ENCODE measurements around the gene TMEM42. TPM values are rescaled to one million over a fixed set of nuclear protein-coding genes. Genes with fewer than 3 reads are reported as not detected.
A peak's percentile ranks its signal among the peaks of the same experiment; 100 is the strongest.

The TMEM42 gene
- total and polyA plus RNA-seq, 9 of the 15 experiments (the other 6 are each of a cell fraction or from before 2014, with no cell fraction given) = 0.53 to 1.6 (median 0.98) TPM

- TF ChIP-seq PBX2 (CRISPR knock-in tag; IDR thresholded peaks at IDR 0.05; ENCODE audit: low read depth) (no peak), PBX2 (tag; conservative IDR thresholded peaks at IDR 0.05; ENCODE audit: low read depth) (no peak), FOXA3 (CRISPR knock-in tag; conservative IDR thresholded peaks at IDR 0.05 in 1 of 2, IDR thresholded peaks at IDR 0.05 in 1 of 2) (no peak), SMARCC2 (IDR thresholded peaks at IDR 0.05; ENCODE audit: low read depth) (no peak), HDAC8 (tag; IDR thresholded peaks at IDR 0.05) (no peak), ZKSCAN1 (IDR thresholded peaks at IDR 0.05; ENCODE audit: low read depth, low read length) (peak; percentile 62; the same call in 1 of the 2 replicates), ZNF41 (CRISPR knock-in tag; conservative IDR thresholded peaks at IDR 0.05) (no peak), ATF3 (IDR thresholded peaks at IDR 0.05) (peak; percentile 50), ATF3 (CRISPR knock-in tag; conservative IDR thresholded peaks at IDR 0.05) (no peak), MEF2A (IDR thresholded peaks at IDR 0.05; ENCODE audit: control insufficient read depth, low read depth, low read length) (no peak), NFIC (IDR thresholded peaks at IDR 0.05) (peak; percentile 25; the same call in 1 of the 2 replicates), CEBPG (CRISPR knock-in tag; IDR thresholded peaks at IDR 0.05) (no peak), CEBPG (tag; conservative IDR thresholded peaks at IDR 0.05 in 1 of 2, IDR thresholded peaks at IDR 0.05 in 1 of 2) (no peak), ZNF766 (CRISPR knock-in tag; conservative IDR thresholded peaks at IDR 0.05) (no peak), RBM14 (IDR thresholded peaks at IDR 0.05; ENCODE audit: borderline replicate concordance, insufficient read depth, low read depth, low read length) (no peak), TCFL5 (CRISPR knock-in tag; conservative IDR thresholded peaks at IDR 0.05) (no peak), ZNF347 (CRISPR knock-in tag; IDR thresholded peaks at IDR 0.05; ENCODE audit: low read depth) (no peak)
Observed at GRCh38 chr3:44885618-44886017, 23.9 kb downstream of the TMEM42 start (continued).
